Liver (tissue), 9 donors: Measurements from ENCODE around the gene CBFA2T3. TPM values are rescaled to one million over a fixed set of nuclear protein-coding genes. Genes with fewer than 3 reads are reported as not detected.

ENCODE experiments used
- DNase-seq: peaks from one replicate; pipeline ENCODE4 v3.0.0-alpha.2; 2017; ENCODE audit warnings: low spot score
- H3K27ac ChIP-seq, 2 donors: one replicate each; pipeline ENCODE4 v1.7.0; 2013; ENCODE audit warnings: inconsistent platforms in 2 of 2, low read length in 2 of 2, control low read depth in 1 of 2, low read depth in 1 of 2, mild to moderate bottlenecking in 1 of 2
- H3K27me3 ChIP-seq, 4 donors: one replicate each; pipeline versions ENCODE4 v1.6.1 to v1.7.0; 2013; ENCODE audit warnings: low read length in 3 of 4, inconsistent platforms in 1 of 4, mild to moderate bottlenecking in 1 of 4, moderate library complexity in 1 of 4; ENCODE audit not compliant: control insufficient read depth in 4 of 4, insufficient read depth in 4 of 4
- H3K36me3 ChIP-seq, 4 donors: one replicate each; pipeline versions ENCODE4 v1.6.1 to v1.7.0; 2013; ENCODE audit warnings: low read length in 3 of 4, mild to moderate bottlenecking in 3 of 4, low read depth in 1 of 4, moderate library complexity in 1 of 4; ENCODE audit not compliant: control insufficient read depth in 4 of 4, insufficient read depth in 3 of 4
- H3K4me1 ChIP-seq, 4 donors: one replicate each; pipeline versions ENCODE4 v1.6.1 to v1.7.0; 2013; ENCODE audit warnings: low read length in 3 of 4, mild to moderate bottlenecking in 3 of 4, moderate library complexity in 1 of 4; ENCODE audit not compliant: control insufficient read depth in 4 of 4, insufficient read depth in 4 of 4
- H3K4me3 ChIP-seq, 3 donors: one replicate each; pipeline versions ENCODE4 v1.6.1 to v1.7.0; 2013; ENCODE audit warnings: low read length in 3 of 3, control low read depth in 1 of 3, low read depth in 1 of 3, mild to moderate bottlenecking in 1 of 3
- H3K9ac ChIP-seq, 2 donors: one replicate each; pipeline ENCODE4 v1.7.0; 2013; ENCODE audit warnings: low read length in 2 of 2, mild to moderate bottlenecking in 2 of 2, moderate library complexity in 2 of 2, control low read depth in 1 of 2, low read depth in 1 of 2
- H3K9me3 ChIP-seq, 4 donors: one replicate each; pipeline versions ENCODE4 v1.6.1 to v1.7.0; 2013; ENCODE audit warnings: low read length in 3 of 4; ENCODE audit not compliant: control insufficient read depth in 4 of 4
- FOXA1 ChIP-seq: IDR thresholded peaks from 2 replicates; pipeline ENCODE4 v1.6.1; 2016; ENCODE audit warnings: antibody characterized with exemption
- FOXA2 ChIP-seq: IDR thresholded peaks from 2 replicates; pipeline ENCODE4 v1.6.1; 2016; ENCODE audit warnings: antibody characterized with exemption
- GABPA ChIP-seq, 2 donors: IDR thresholded peaks in 1 of 2; conservative IDR thresholded peaks in 1 of 2; 2 replicates each; pipeline ENCODE4 v1.6.1; 2016; ENCODE audit warnings: antibody characterized with exemption in 2 of 2, mild to moderate bottlenecking in 1 of 2, moderate library complexity in 1 of 2
- HNF4A ChIP-seq, 2 donors: conservative IDR thresholded peaks; 2 replicates each; pipeline ENCODE4 v1.6.1; 2016; ENCODE audit warnings: antibody characterized with exemption in 2 of 2, mild to moderate bottlenecking in 2 of 2
- JUND ChIP-seq, 2 donors: IDR thresholded peaks; 2 replicates each; pipeline ENCODE4 v1.6.1; 2016; ENCODE audit warnings: antibody characterized with exemption in 2 of 2
- NR2F2 ChIP-seq: IDR thresholded peaks from 2 replicates; pipeline ENCODE4 v1.6.1; 2016; ENCODE audit warnings: antibody characterized with exemption
- SP1 ChIP-seq: IDR thresholded peaks from 2 replicates; pipeline ENCODE4 v1.6.1; 2018; ENCODE audit warnings: antibody characterized with exemption, mild to moderate bottlenecking
- TAF1 ChIP-seq: conservative IDR thresholded peaks from 2 replicates; pipeline ENCODE4 v1.6.1; 2016; ENCODE audit warnings: antibody characterized with exemption, mild to moderate bottlenecking
- YY1 ChIP-seq: IDR thresholded peaks from 2 replicates; pipeline ENCODE4 v1.6.1; 2016; ENCODE audit warnings: antibody characterized with exemption, mild to moderate bottlenecking
- WGBS: extraction: QIAGEN DNeasy Blood & Tissue Kit; methylation state at CpG from one replicate; pipeline ENCODE4 v1.1.7; 2013; 5-methylcytosine and 5-hydroxymethylcytosine counted together
- polyA plus RNA-seq, 2 donors: library from polyadenylated mRNA; stranded (reverse) in 1 of 2; unstranded in 1 of 2; fragments of 200-250 nt in 1 of 2; fragments of >200 nt in 1 of 2; fragmentation: Nextera tagmentation in 1 of 2; extraction: Ambion mirVana in 1 of 2; gene quantifications; one replicate each; pipeline versions ENCODE4 v1.2.1 to v1.2.3, GENCODE V29; 2013 to 2015
- total RNA-seq, 2 donors: library from RNA; depleted of rRNA; stranded (reverse); fragments of >200 nt; gene quantifications; one replicate each; pipeline ENCODE4 v1.2.3, GENCODE V29; 2014
- TF ChIP-seq, protein P1 (sequence below): IDR thresholded peaks from 2 replicates; pipeline ENCODE4 v1.6.1; 2016; ENCODE audit warnings: antibody characterized with exemption
- TF ChIP-seq, protein P2 (sequence below): IDR thresholded peaks from 2 replicates; pipeline ENCODE4 v1.6.1; 2016; ENCODE audit warnings: antibody characterized with exemption
- TF ChIP-seq, protein P3 (sequence below): fragments of 150-350 bp; IDR thresholded peaks from 2 replicates; pipeline ENCODE4 v1.5.1; 2017; ENCODE audit warnings: improper control_type of control experiment, low read depth, low read length; ENCODE audit not compliant: missing input control
- TF ChIP-seq, protein P4 (sequence below): IDR thresholded peaks from 2 replicates; pipeline ENCODE4 v1.6.1; 2016; ENCODE audit warnings: antibody characterized with exemption
- donor health status: healthy.
- donor health status: healthy.
- donor health status: healthy.
- donor health status: healthy.
- donor health status: healthy.

Gene CBFA2T3
- total and polyA plus RNA-seq, 4 donors = 1.4 to 4.5 (median 3.1) TPM

DNA sequence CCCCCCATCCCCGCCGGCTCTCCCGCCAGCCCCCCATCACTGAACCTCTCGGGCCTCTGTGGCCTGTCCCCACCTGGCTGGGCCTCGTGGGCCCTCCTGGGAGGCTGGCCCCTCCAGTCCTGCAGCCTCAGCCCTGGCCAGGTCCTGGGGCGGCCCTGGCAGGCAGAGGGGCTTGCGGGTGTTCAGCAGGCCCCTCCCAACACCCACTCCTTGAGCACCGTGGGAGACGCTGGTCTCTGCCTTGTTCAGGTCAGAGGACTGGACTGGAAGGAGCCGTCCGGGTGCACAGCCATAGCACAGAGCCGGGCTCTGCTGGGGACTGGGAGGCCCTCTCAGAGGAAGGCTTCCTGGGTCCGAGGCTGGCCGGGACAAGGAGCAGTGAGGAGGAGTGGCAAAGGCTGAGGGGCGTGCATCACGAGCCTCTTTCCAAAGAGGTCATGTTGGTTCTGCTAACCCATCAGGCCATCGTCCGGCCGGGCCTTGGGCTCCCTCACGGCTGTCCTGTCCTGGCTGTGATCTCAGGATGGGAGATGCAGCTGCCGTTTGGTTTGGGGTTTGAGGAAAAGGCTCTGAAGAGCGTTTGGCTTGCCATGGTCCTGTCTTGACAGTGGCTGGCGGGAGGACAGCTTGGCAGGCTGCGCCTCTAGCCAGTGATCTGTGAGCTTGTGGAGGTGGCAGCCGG, 104.2 kb downstream of the CBFA2T3 start (continued):
- TF ChIP-seq, protein P1, sequence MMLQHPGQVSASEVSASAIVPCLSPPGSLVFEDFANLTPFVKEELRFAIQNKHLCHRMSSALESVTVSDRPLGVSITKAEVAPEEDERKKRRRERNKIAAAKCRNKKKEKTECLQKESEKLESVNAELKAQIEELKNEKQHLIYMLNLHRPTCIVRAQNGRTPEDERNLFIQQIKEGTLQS = no peak

DNA sequence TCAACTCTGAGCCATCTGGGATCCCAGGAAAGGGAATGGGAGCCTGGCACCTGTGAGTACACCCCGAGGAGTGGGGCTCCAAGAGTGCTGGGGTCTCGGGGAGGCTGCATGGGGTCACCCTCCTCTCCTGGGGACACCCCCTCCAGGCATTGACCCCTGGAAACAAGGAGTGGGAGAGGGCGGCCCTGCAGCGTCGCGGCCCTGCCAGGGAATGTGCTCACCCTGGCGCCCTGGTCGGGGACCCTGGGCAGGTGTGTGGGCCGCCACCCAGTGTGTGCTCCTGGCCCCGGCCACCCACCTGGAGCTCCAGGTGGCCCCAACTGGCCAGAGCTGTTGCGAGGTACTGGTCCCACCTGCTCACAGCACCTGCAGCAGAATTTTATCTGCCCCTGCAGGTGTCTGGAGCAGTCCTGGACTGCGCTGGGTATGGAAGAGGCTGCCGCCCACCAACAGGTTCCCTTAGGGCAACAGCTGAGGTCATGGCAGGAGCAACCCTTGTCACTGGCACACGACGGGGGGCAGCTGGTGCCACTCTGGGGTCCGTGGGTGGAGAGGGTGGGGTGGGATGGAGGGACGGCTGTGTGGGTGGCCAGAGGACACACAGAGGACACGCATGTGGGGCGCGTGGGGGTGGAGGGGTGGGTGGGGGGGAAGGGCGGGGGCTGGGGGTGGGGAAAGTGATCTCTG, 105.1 kb downstream of the CBFA2T3 start:
- WGBS = 83% methylated on average over 21 of the region's 21 CpGs

DNA sequence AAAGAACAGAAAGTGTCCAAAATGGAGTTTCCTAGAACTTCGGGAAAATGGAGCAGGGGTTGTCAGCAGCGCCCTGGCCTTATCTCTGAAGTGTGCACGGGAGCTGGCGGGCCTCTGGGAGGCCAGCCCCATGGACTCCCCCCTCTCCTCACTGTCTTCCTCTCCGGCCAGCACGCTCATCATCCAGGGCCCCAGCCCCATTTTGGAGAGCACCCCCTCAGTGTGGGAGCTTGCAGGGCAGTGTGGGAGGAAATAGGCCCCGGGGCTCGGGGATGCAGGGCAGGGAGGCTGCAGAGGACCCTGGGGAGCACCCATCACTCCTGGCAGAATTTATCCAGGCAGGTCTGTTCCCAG, 105.7 kb downstream of the CBFA2T3 start:
- Histone ChIP-seq H3K9me3 (no peaks in the 10 kb centered on the region), H3K27ac (no peak overlapping the region), H3K36me3 (peaks cover 0 to 1% (median 0%) of the 10 kb centered on the region in 4 donors), H3K27me3 (no peaks in the 10 kb centered on the region), H3K4me3 (no peak overlapping the region), H3K4me1 (no peaks in the 10 kb centered on the region), H3K9ac (no peak overlapping the region)
- WGBS = 50% methylated on average over 8 of the region's 8 CpGs
- DNase-seq = no peak
- TF ChIP-seq, protein P2, sequence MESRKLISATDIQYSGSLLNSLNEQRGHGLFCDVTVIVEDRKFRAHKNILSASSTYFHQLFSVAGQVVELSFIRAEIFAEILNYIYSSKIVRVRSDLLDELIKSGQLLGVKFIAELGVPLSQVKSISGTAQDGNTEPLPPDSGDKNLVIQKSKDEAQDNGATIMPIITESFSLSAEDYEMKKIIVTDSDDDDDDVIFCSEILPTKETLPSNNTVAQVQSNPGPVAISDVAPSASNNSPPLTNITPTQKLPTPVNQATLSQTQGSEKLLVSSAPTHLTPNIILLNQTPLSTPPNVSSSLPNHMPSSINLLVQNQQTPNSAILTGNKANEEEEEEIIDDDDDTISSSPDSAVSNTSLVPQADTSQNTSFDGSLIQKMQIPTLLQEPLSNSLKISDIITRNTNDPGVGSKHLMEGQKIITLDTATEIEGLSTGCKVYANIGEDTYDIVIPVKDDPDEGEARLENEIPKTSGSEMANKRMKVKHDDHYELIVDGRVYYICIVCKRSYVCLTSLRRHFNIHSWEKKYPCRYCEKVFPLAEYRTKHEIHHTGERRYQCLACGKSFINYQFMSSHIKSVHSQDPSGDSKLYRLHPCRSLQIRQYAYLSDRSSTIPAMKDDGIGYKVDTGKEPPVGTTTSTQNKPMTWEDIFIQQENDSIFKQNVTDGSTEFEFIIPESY = no peak
- TF ChIP-seq SP1 (no peak), GABPA (IDR thresholded peaks at IDR 0.05 in 1 of 2, conservative IDR thresholded peaks at IDR 0.05 in 1 of 2) (no peak), FOXA1 (no peak), NR2F2 (no peak), JUND (IDR thresholded peaks at IDR 0.05) (no peak), TAF1 (no peak), FOXA2 (no peak)
- TF ChIP-seq, protein P3, sequence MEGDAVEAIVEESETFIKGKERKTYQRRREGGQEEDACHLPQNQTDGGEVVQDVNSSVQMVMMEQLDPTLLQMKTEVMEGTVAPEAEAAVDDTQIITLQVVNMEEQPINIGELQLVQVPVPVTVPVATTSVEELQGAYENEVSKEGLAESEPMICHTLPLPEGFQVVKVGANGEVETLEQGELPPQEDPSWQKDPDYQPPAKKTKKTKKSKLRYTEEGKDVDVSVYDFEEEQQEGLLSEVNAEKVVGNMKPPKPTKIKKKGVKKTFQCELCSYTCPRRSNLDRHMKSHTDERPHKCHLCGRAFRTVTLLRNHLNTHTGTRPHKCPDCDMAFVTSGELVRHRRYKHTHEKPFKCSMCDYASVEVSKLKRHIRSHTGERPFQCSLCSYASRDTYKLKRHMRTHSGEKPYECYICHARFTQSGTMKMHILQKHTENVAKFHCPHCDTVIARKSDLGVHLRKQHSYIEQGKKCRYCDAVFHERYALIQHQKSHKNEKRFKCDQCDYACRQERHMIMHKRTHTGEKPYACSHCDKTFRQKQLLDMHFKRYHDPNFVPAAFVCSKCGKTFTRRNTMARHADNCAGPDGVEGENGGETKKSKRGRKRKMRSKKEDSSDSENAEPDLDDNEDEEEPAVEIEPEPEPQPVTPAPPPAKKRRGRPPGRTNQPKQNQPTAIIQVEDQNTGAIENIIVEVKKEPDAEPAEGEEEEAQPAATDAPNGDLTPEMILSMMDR = no peak
- TF ChIP-seq, protein P1 = no peak
- TF ChIP-seq, protein P4, sequence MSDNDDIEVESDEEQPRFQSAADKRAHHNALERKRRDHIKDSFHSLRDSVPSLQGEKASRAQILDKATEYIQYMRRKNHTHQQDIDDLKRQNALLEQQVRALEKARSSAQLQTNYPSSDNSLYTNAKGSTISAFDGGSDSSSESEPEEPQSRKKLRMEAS = no peak

More for the DNA sequence above, 105.1 kb downstream of the CBFA2T3 start:
- H3K4me3 ChIP-seq = no peak overlapping the region
- no peak overlapping the region for H3K9ac ChIP-seq
- peaks cover 0 to 3% (median 2%) of the 10 kb centered on the region in 4 donors for H3K36me3 ChIP-seq
- H3K27ac ChIP-seq = no peak overlapping the region
- no peaks in the 10 kb centered on the region for H3K9me3 ChIP-seq
- no peaks in the 10 kb centered on the region for H3K4me1 ChIP-seq
- TF ChIP-seq TAF1 = no peak
- TF ChIP-seq, protein P3 = no peak
- no peak for TF ChIP-seq FOXA1
- no peak for TF ChIP-seq NR2F2
- TF ChIP-seq, protein P4 = no peak
- TF ChIP-seq GABPA (IDR thresholded peaks at IDR 0.05 in 1 of 2, conservative IDR thresholded peaks at IDR 0.05 in 1 of 2) = no peak
- TF ChIP-seq HNF4A (conservative IDR thresholded peaks at IDR 0.05) = no peak
- TF ChIP-seq JUND (IDR thresholded peaks at IDR 0.05) = no peak
- no peak for TF ChIP-seq YY1
- TF ChIP-seq, protein P1 = no peak
- TF ChIP-seq, protein P2 = no peak
- TF ChIP-seq SP1 = no peak
- no peak for TF ChIP-seq FOXA2
- no peak for DNase-seq
- H3K27me3 ChIP-seq = no peaks in the 10 kb centered on the region
